Measurements from ENCODE around the gene TIGD1.

Gene TIGD1

GRCh38 chr2:232523682-232524597, 26.4 kb downstream of the TIGD1 start:
- DNase-seq (ENCODE audit: low read depth) = no peak

DNA sequence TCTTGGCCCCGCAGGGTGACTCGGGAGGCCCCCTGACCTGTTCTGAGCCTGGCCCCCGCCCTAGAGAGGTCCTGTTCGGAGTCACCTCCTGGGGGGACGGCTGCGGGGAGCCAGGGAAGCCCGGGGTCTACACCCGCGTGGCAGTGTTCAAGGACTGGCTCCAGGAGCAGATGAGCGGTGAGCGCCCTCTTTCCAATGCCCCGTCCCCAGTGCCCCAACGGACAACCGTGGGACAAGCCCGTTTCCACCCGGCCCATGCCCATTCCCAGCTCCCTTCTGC, 27.0 kb downstream of the TIGD1 start:
- no peak for DNase-seq (ENCODE audit: low read depth)

- no peak for DNase-seq (ENCODE audit: low read depth)
Observed at GRCh38 chr2:232522623-232523401, 27.5 kb downstream of the TIGD1 start.

- DNase-seq (ENCODE audit: low read depth) = no peak
Observed at GRCh38 chr2:232521959-232522622, 28.3 kb downstream of the TIGD1 start.

- no peak for DNase-seq (ENCODE audit: low read depth)
Observed at GRCh38 chr2:232521098-232521497, 29.3 kb downstream of the TIGD1 start.

- DNase-seq (ENCODE audit: low read depth) = no peak
Observed at GRCh38 chr2:232520489-232520888, 29.9 kb downstream of the TIGD1 start.

DNA sequence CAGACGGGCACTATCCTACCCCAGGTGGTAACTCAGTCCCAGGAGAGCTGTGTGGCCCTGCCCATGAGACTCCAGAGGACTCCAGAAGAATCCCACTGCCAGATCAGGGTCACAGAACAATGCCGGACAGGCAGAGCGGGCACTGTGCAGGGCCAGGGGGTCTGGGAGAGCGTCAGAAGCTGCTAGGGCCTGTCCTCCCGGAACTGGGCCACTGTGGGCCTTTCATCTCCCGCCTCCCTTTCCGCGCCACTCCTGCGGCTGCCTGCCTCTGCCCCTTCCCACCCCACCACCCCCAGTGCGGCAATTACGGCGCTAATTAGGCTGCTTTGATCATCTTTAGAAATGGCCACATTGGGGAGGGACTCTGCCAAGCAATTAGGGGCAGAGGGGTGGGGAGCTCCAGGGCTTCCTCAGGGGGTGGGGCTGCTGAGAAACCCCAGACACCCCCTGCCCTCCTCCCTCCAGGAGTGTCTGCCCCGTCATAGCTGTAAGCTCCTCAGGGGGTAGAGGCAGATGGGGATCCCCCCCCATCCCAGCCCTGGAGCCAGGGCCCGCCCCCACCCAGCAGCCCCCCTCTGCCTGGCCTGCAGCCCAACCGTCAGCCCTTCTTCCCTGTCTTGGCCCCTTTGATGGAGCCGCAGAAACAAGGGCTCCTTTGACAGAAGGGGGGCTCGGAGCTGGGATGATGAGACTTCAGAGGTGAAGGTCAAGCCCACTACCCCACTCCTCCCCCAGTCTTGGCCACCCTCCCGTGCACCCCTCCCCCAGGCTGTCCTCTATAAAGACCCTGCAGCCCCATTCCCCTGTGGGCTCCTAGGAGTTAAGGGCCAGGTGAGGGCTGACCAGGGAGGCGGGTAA, 30.5 kb downstream of the TIGD1 start, which contains the start of gene PRSS56:
PRSS56 (plus strand) TSS at position 808 of the 858 bp plus-strand sequence. CDS start 211 bp downstream, outside the sequence.
- no peak for DNase-seq (ENCODE audit: low read depth)

GRCh38 chr2:232518844-232519243, 31.5 kb downstream of the TIGD1 start:
- DNase-seq (ENCODE audit: low read depth) = no peak

GRCh38 chr2:232516551-232516950, 33.8 kb downstream of the TIGD1 start:
- no peak for DNase-seq (ENCODE audit: low read depth)

- no peak for DNase-seq (ENCODE audit: low read depth)
Observed at GRCh38 chr2:232515639-232516038, 34.7 kb downstream of the TIGD1 start.

- DNase-seq (ENCODE audit: low read depth) = no peak
Observed at GRCh38 chr2:232513353-232513752, 37.0 kb downstream of the TIGD1 start.

DNA sequence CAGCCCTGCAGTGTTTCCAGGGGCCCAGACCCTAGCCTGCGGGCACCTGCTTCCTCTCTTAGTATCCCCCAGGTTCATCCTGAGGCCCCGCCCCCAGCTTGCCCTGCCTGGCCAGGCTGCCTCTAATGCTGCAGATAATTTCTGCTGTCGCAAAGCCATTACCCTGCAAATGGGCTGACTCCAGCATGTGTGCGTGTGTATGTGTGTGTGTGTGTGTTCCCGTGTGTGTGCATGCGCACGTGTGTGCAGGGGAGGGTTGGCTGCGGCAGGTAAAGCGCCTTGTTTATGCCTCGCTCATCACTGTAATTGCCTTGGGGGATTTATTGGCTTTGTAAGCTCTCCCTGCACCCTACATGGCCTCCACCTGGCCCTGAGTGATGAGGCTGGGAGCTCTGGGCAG, 37.8 kb downstream of the TIGD1 start:
- no peak for DNase-seq (ENCODE audit: low read depth)

DNA sequence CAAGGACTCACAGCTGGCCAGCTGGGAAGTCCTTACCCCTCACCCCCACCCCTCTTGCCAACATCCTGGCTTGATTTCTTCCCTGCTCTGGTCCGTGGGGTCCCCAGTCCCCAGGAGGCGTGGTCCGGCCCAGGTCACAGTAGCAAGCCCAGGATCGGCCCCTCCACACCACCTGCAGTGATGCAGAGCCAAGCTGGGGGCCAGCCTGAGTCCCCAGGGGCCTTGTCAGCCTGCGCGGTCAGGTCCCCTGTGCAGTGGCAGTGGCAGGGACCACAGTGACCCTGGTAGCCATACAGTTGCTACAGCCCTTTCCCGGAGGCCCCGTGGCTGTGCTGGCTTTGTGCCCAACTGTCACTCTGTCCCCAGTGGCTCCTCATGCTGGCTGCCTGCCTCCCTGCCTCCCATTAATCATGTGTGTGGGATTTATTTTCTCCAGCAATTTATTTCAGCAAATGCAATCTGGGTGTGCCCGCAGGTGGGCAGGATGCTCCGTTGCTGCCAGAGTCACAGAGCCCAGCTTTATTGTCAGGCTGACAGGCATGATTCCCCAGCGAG, 38.9 kb downstream of the TIGD1 start:
- no peak for DNase-seq (ENCODE audit: low read depth)

- no peak for DNase-seq (ENCODE audit: low read depth)
Observed at GRCh38 chr2:232508251-232508650, 42.1 kb downstream of the TIGD1 start.

- DNase-seq (ENCODE audit: low read depth) = no peak
Observed at GRCh38 chr2:232506709-232507108, 43.6 kb downstream of the TIGD1 start.

DNA sequence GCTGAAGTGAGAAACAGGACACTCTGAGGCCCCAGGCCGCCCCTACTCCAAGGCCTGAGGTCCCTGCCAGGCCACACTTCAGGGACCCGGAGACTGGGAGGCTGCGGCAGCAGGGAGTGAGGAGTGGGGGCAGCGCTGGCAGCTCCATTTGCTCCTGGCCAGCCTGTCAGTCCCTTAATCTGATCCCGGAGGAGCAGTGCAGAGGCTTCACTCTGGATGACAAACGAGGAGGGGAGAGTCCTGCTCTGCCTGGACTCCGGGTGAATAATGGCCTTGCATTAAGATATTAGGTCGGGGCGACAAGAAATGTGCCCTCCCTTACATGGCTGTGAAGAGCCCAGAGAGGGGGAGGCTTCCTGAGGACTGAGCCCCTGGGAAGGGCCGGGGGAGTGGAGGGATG, 44.5 kb downstream of the TIGD1 start:
- no peak for DNase-seq (ENCODE audit: low read depth)

DNA sequence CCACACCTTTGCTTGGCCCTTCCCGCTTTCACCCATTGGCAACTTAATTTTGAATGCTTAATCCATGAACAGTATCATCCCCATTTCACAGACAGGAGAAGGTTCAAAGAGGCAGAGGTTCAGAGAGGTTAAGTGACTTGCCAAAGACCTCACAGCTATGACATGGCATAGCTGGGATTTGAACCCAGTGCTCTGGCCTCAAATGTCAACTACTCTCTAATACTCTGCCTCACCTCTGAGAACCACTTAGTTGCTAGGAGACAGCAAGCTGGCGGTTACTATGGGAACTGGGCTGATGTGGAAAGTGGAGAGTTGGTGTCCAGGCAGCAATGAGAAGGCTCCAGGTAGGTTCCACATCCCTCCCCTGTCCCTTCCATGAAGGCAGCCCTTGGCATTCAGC, 45.9 kb downstream of the TIGD1 start:
- no peak for DNase-seq (ENCODE audit: low read depth)

GRCh38 chr2:232503809-232504323, 46.5 kb downstream of the TIGD1 start:
- DNase-seq (ENCODE audit: low read depth) = no peak

DNA sequence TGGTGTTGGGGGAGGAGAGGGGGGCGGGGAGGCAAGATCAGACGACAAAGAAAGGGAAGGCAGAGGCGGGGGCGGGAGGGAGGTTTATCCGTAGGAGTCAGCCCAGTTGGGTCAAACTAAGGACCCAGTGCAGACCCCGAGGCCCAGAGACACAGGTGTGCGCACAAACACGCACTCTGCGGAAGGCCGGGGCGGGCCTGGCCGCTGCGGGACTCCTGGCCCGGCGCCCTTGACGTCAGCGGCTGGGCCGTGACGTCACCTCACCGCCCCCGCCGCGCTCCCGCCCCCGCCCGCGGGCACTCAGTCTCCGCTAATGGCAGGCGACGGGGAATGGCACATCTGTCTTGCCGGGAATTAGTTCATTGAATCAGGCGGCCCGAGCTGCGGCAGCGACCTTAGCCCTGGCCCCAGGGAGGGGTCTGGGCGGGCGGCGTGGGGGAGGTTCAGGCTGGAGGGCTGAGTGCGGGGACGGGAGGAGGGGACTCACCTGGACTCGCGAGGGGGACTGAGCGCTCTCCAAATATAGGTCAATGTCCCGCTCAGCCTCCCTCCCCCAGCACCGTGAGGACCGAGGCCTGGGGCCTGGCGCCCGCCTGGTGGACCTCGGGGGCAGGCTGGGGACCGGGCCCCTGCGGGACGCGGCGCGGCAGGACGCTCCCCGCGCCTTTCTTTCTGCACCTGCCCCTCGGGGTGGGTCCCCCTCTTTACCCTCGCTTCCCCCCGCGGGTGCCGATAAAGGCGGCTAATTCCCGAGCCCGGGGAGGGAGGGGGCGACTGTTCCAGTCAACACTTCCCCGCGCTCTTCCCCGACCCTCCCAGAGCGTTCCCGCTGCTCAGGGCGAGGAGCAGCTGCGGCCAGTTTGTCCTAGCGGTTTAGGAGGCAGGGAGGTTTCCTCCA, 47.2 kb downstream of the TIGD1 start:
- no peak for DNase-seq (ENCODE audit: low read depth)

- DNase-seq (ENCODE audit: low read depth) = no peak
Observed at GRCh38 chr2:232502511-232502910, 47.8 kb downstream of the TIGD1 start.
